H1 (cell line): ENCODE measurements around the gene VAV2. TPM values are rescaled to one million over a fixed set of nuclear protein-coding genes. Genes with fewer than 3 reads are reported as not detected.

Experiments
- CTCF ChIA-PET: fragments of 300-600 bp; sonication (Branson Sonifier 250); formaldehyde crosslinking; loops from one replicate; lab custom pipeline; 2021; ENCODE audit not compliant: partially characterized antibody; lab: Charles Lee
- POLR2A ChIA-PET: fragments of 300-600 bp; sonication (Branson Sonifier 250); formaldehyde crosslinking; loops from one replicate; lab custom pipeline; 2021; ENCODE audit warnings: inconsistent platforms; ENCODE audit not compliant: partially characterized antibody; lab: Charles Lee
- DNase-seq, 2 experiments: peaks; one replicate each; pipeline versions ENCODE4 v3.0.0 to v3.0.0-alpha.2; 2010 to 2022; ENCODE audit warnings: low spot score in 2 of 2, low read depth in 1 of 2, mixed read lengths in 1 of 2
- FAIRE-seq: peaks from 2 replicates; lab custom pipeline; 2011; peaks lifted over from hg19 to GRCh38; lab: Jason Lieb, UNC
- H2AFZ ChIP-seq: 2 replicates; pipeline ENCODE4 v1.8.1; 2012; ENCODE audit warnings: low read length, inconsistent platforms
- H2AK5ac ChIP-seq: 2 replicates; pipeline ENCODE4 v1.6.1; 2013; ENCODE audit warnings: low read depth, low read length
- H2BK120ac ChIP-seq: replicated peaks from 2 replicates; pipeline ENCODE3; 2013; ENCODE audit warnings: low read depth, low read length, inconsistent platforms
- H2BK12ac ChIP-seq: 2 replicates; pipeline ENCODE4 v1.6.1; 2013; ENCODE audit warnings: low read depth, low read length
- H2BK15ac ChIP-seq: 2 replicates; pipeline ENCODE4 v1.6.1; 2013; ENCODE audit warnings: low read length
- H2BK20ac ChIP-seq: 2 replicates; pipeline ENCODE4 v1.6.1; 2013; ENCODE audit warnings: low read length
- H2BK5ac ChIP-seq: 2 replicates; pipeline ENCODE4 v1.6.1; 2013; ENCODE audit warnings: low read depth, low read length
- H3K14ac ChIP-seq: 2 replicates; pipeline ENCODE4 v1.6.1; 2013; ENCODE audit warnings: inconsistent platforms; ENCODE audit not compliant: insufficient read length
- H3K18ac ChIP-seq: 2 replicates; pipeline ENCODE4 v1.6.1; 2013; ENCODE audit warnings: low read length; ENCODE audit errors: extremely low read depth
- H3K23ac ChIP-seq: 2 replicates; pipeline ENCODE4 v1.6.1; 2013; ENCODE audit warnings: inconsistent platforms; ENCODE audit not compliant: insufficient read length
- H3K23me2 ChIP-seq: 2 replicates; pipeline ENCODE4 v1.6.1; 2013; ENCODE audit warnings: low read depth, low read length
- H3K27ac ChIP-seq: 2 replicates; pipeline ENCODE4 v1.6.1; 2011; ENCODE audit warnings: low read depth, low read length, inconsistent platforms
- H3K27me3 ChIP-seq, 4 experiments: replicated peaks in 1 of 4; 1 replicate in 1 of 4; 2 replicates in 3 of 4; pipeline versions ENCODE4 v1.6.1 to v1.8.1; 2011 to 2013; ENCODE audit warnings: low read length in 3 of 4, mild to moderate bottlenecking in 3 of 4, inconsistent platforms in 2 of 4, mixed read lengths in 2 of 4, moderate library complexity in 1 of 4; ENCODE audit not compliant: control insufficient read depth in 3 of 4, insufficient read depth in 3 of 4; ENCODE audit errors: extremely low read depth in 1 of 4
- H3K36me3 ChIP-seq, 4 experiments: 2 replicates each; pipeline versions ENCODE4 v1.6.1 to v1.8.1; 2011 to 2013; ENCODE audit warnings: mild to moderate bottlenecking in 4 of 4, low read length in 3 of 4, moderate library complexity in 2 of 4, control low read depth in 1 of 4, inconsistent platforms in 1 of 4; ENCODE audit not compliant: insufficient read depth in 4 of 4, control insufficient read depth in 2 of 4
- H3K4ac ChIP-seq: replicated peaks from 2 replicates; pipeline ENCODE3; 2013; ENCODE audit warnings: low read length, low read depth, mixed read lengths, inconsistent platforms; ENCODE audit not compliant: insufficient read length
- H3K4me1 ChIP-seq, 4 experiments: replicated peaks in 1 of 4; 1 replicate in 1 of 4; 2 replicates in 3 of 4; pipeline versions ENCODE4 v1.6.1 to v1.8.1; 2011 to 2013; ENCODE audit warnings: low read length in 3 of 4, inconsistent platforms in 2 of 4, mixed read lengths in 1 of 4; ENCODE audit not compliant: insufficient read depth in 4 of 4, control insufficient read depth in 3 of 4
- H3K4me2 ChIP-seq, 2 experiments: 2 replicates each; pipeline versions ENCODE4 v1.6.1 to v1.8.1; 2011 to 2013; ENCODE audit warnings: low read depth in 2 of 2, low read length in 2 of 2, control low read depth in 1 of 2, inconsistent platforms in 1 of 2, mild to moderate bottlenecking in 1 of 2; ENCODE audit not compliant: insufficient read depth in 1 of 2
- H3K4me3 ChIP-seq, 4 experiments: fragments of 200-600, 300-600 bp in 1 of 4; sonication (generic), shearing (Covaris generic), sonication (Bioruptor Twin) in 1 of 4; 2 replicates each; pipeline versions ENCODE4 v1.5.1 to v1.8.1; 2011 to 2016; ENCODE audit warnings: low read length in 4 of 4, low read depth in 3 of 4, control low read depth in 2 of 4, inconsistent platforms in 2 of 4, mild to moderate bottlenecking in 2 of 4, mixed read lengths in 1 of 4, moderate library complexity in 1 of 4; ENCODE audit not compliant: insufficient read depth in 2 of 4; ENCODE audit errors: extremely low read depth in 1 of 4
- H3K56ac ChIP-seq: replicated peaks from 2 replicates; pipeline ENCODE3; 2013; ENCODE audit warnings: low read depth, mild to moderate bottlenecking, mixed read lengths, low read length, inconsistent platforms; ENCODE audit not compliant: insufficient read length
- H3K79me1 ChIP-seq: 2 replicates; pipeline ENCODE4 v1.6.1; 2013; ENCODE audit warnings: low read depth, low read length, control low read depth
- H3K79me2 ChIP-seq, 2 experiments: 2 replicates each; pipeline versions ENCODE4 v1.6.1 to v1.8.1; 2012 to 2013; ENCODE audit warnings: low read length in 2 of 2, mild to moderate bottlenecking in 2 of 2, inconsistent platforms in 1 of 2; ENCODE audit not compliant: insufficient read depth in 2 of 2, control insufficient read depth in 1 of 2
- H3K9ac ChIP-seq, 4 experiments: replicated peaks in 1 of 4; 1 replicate in 1 of 4; 2 replicates in 3 of 4; pipeline versions ENCODE4 v1.6.1 to v1.8.1; 2011 to 2013; ENCODE audit warnings: low read depth in 3 of 4, low read length in 3 of 4, control low read depth in 2 of 4, mild to moderate bottlenecking in 2 of 4, moderate library complexity in 2 of 4, inconsistent platforms in 1 of 4; ENCODE audit errors: extremely low read depth in 1 of 4
- H3K9me3 ChIP-seq, 2 experiments: 2 replicates each; pipeline versions ENCODE4 v1.6.1 to v1.8.1; 2012 to 2013; ENCODE audit warnings: mild to moderate bottlenecking in 2 of 2, moderate library complexity in 2 of 2, control low read depth in 1 of 2, inconsistent platforms in 1 of 2, low read depth in 1 of 2, low read length in 1 of 2, mixed read lengths in 1 of 2; ENCODE audit not compliant: insufficient read depth in 2 of 2
- H4K20me1 ChIP-seq, 2 experiments: replicated peaks in 1 of 2; 2 replicates each; pipeline versions ENCODE3 to v1.8.1; 2011 to 2013; ENCODE audit warnings: inconsistent platforms in 2 of 2, low read length in 2 of 2, mild to moderate bottlenecking in 1 of 2; ENCODE audit not compliant: insufficient read depth in 2 of 2, control insufficient read depth in 1 of 2
- H4K5ac ChIP-seq: 2 replicates; pipeline ENCODE4 v1.6.1; 2013; ENCODE audit warnings: low read length, low read depth, mixed read lengths, inconsistent platforms; ENCODE audit not compliant: insufficient read length
- H4K8ac ChIP-seq: 2 replicates; pipeline ENCODE4 v1.8.0; 2013; ENCODE audit warnings: mild to moderate bottlenecking, moderate library complexity, low read length, inconsistent platforms; ENCODE audit not compliant: insufficient read depth; ENCODE audit errors: extremely low read depth
- H4K91ac ChIP-seq: replicated peaks from 2 replicates; pipeline ENCODE3; 2013; ENCODE audit warnings: low read length, mixed read lengths, inconsistent platforms; ENCODE audit not compliant: insufficient read length
- BACH1 ChIP-seq: IDR thresholded peaks from 2 replicates; pipeline ENCODE4 v1.6.1; 2012; ENCODE audit warnings: low read length, improper control_type of control experiment
- CBX5 ChIP-seq: fragments of 300-800, 300-1000 bp; sonication (generic); IDR thresholded peaks from 2 replicates; pipeline ENCODE4 v1.7.1; 2016; ENCODE audit warnings: antibody characterized with exemption, low read length, low read depth
- CREB1 ChIP-seq: IDR thresholded peaks from 2 replicates; pipeline ENCODE4 v1.6.1; 2012; ENCODE audit warnings: inconsistent platforms
- CTBP2 ChIP-seq: IDR thresholded peaks from 2 replicates; pipeline ENCODE4 v1.7.0; 2011; ENCODE audit warnings: borderline replicate concordance, mild to moderate bottlenecking, moderate library complexity, mixed read lengths, low read length; ENCODE audit not compliant: insufficient read depth, insufficient read length
- E2F6 ChIP-seq: IDR thresholded peaks from 2 replicates; pipeline ENCODE4 v1.6.1; 2012; ENCODE audit warnings: inconsistent platforms
- EGR1 ChIP-seq: IDR thresholded peaks from 2 replicates; pipeline ENCODE4 v1.6.1; 2011; ENCODE audit warnings: low read depth, low read length, borderline replicate concordance
- EP300 ChIP-seq, 2 experiments: IDR thresholded peaks; 1 replicate in 1 of 2; 2 replicates in 1 of 2; pipeline ENCODE4 v1.6.1; 2011 to 2012; ENCODE audit warnings: low read depth in 2 of 2, low read length in 2 of 2, mild to moderate bottlenecking in 2 of 2, borderline replicate concordance in 1 of 2, inconsistent platforms in 1 of 2, moderate library complexity in 1 of 2
- KDM4A ChIP-seq: IDR thresholded peaks from one replicate; pipeline ENCODE4 v1.7.1; 2012; ENCODE audit warnings: low read depth, mild to moderate bottlenecking, moderate library complexity, low read length, inconsistent platforms; ENCODE audit not compliant: severe bottlenecking
- SP4 ChIP-seq: IDR thresholded peaks from 2 replicates; pipeline ENCODE4 v1.6.1; 2012; ENCODE audit warnings: low read length, inconsistent platforms
- TAF1 ChIP-seq: IDR thresholded peaks from 2 replicates; pipeline ENCODE4 v1.6.1; 2011; ENCODE audit warnings: mild to moderate bottlenecking, low read depth, low read length
- TCF12 ChIP-seq: IDR thresholded peaks from 2 replicates; pipeline ENCODE4 v1.6.1; 2011; ENCODE audit warnings: low read depth, mild to moderate bottlenecking, low read length
- WGBS, 2 experiments: shearing (Covaris generic) in 1 of 2; methylation state at CpG; one replicate each; pipeline versions ENCODE4 v1.1.6 to v1.1.7; 2013 to 2015; ENCODE audit warnings: low lambda C conversion rate in 2 of 2, mixed read lengths in 2 of 2, inconsistent platforms in 1 of 2, low coverage in 1 of 2, missing lambda C conversion rate in 1 of 2; ENCODE audit not compliant: insufficient replicate concordance in 2 of 2, insufficient coverage in 1 of 2, insufficient read length in 1 of 2; ENCODE audit errors: extremely low coverage in 1 of 2, missing lambda C conversion rate in 1 of 2; 5-methylcytosine and 5-hydroxymethylcytosine counted together
- polyA plus RNA-seq, 7 experiments: library from polyadenylated mRNA; depleted of rRNA in 3 of 7; stranded (reverse) in 5 of 7; unstranded in 2 of 7; fragments of >200 nt in 5 of 7; fragments of 200-250 nt in 2 of 7; gene quantifications; 1 replicate in 5 of 7; 2 replicates in 1 of 7; 4 replicates in 1 of 7; pipeline versions ENCODE4 v1.2.1 to v1.2.3, GENCODE V29; 2011 to 2013; ENCODE audit warnings: missing spikeins in 2 of 7, mixed read lengths in 2 of 7
- total RNA-seq: library from RNA; stranded (reverse); fragmentation: NEBNext Ultra II Directional; extraction: Animal tissue kit (Norgen Biotek cat#: 25700); gene quantifications from 2 replicates; pipeline ENCODE4 v1.2.1, GENCODE V29; 2021
- TF ChIP-seq, protein P1 (sequence below): IDR thresholded peaks from 2 replicates; pipeline ENCODE4 v1.6.1; 2011; ENCODE audit warnings: low read depth, mild to moderate bottlenecking, low read length; ENCODE audit not compliant: insufficient read depth
- TF ChIP-seq, protein P2 (sequence below): IDR thresholded peaks from 2 replicates; pipeline ENCODE4 v1.6.1; 2012; ENCODE audit warnings: inconsistent platforms

VAV2 gene
- total and polyA plus RNA-seq, 2 of the 8 experiments (the other 6 are each of a cell fraction or from before 2014, with no cell fraction given): 13.6 to 37.6 TPM

- H2BK120ac ChIP-seq: no peak overlapping the region
- ChIA-PET POLR2A (no interaction called here), CTCF (interaction anchor here (1.1 to 1.3 kb wide), 2 partner anchors 90 to 137 kb away, joined by 3 read pairs; no protein-coding TSS in a partner anchor)
- peaks cover 15% of the 10 kb centered on the region for H3K79me1 ChIP-seq
- H2AFZ ChIP-seq: no peak overlapping the region
- H3K56ac ChIP-seq: no peak overlapping the region
- no peaks in the 10 kb centered on the region; a peak in 1 of 4 replicates for H3K9me3 ChIP-seq
- no peak overlapping the region for H3K4ac ChIP-seq
- H3K4me3 ChIP-seq: no peak overlapping the region
- H2BK12ac ChIP-seq: peak overlapping the region; percentile 50; the same call in 1 of the 2 replicates
- 0 out of 2 replicates have a peak overlapping the region, but pooled peaks have one; percentile 35 for H2BK5ac ChIP-seq
- H3K27ac ChIP-seq: no peak overlapping the region
- peaks cover 0 to 12% (median 3%) of the 10 kb centered on the region in 4 experiments; a peak in 3 of 7 replicates for H3K4me1 ChIP-seq
- H3K36me3 ChIP-seq: peaks cover 0 to 2% (median 0%) of the 10 kb centered on the region in 4 experiments; a peak in 1 of 8 replicates
- no peak overlapping the region for H2AK5ac ChIP-seq
- peaks cover 4 to 12% of the 10 kb centered on the region in 2 experiments for H4K20me1 ChIP-seq
- peaks cover 6% of the 10 kb centered on the region; the same call in 1 of the 2 replicates for H3K23me2 ChIP-seq
- H3K14ac ChIP-seq: no peak overlapping the region
- H3K79me2 ChIP-seq: no peaks in the 10 kb centered on the region; a peak in 1 of 4 replicates
- H2BK20ac ChIP-seq: no peak overlapping the region
- H3K23ac ChIP-seq: no peak overlapping the region
- no peak for DNase-seq
- no peak overlapping the region for H4K8ac ChIP-seq
- H3K9ac ChIP-seq: no peak overlapping the region
- H3K18ac ChIP-seq: no peak overlapping the region
- H4K5ac ChIP-seq: no peak overlapping the region
- no peak overlapping the region for H3K4me2 ChIP-seq
- no peak for FAIRE-seq
- H2BK15ac ChIP-seq: no peak overlapping the region
- H4K91ac ChIP-seq: no peak overlapping the region
- H3K27me3 ChIP-seq: no peaks in the 10 kb centered on the region
- 99% methylated on average over 12 of the region's 12 CpGs; no CpG with 5 or more reads in 1 of the 2 experiments for WGBS, 2 experiments
- TF ChIP-seq CBX5 (no peak), EP300 (IDR thresholded peaks at IDR 0.05; ENCODE audit: borderline replicate concordance in 1 of 2, low read depth in 2 of 2, low read length in 2 of 2) (no peak), BACH1 (no peak), KDM4A (no peak), E2F6 (no peak), CTBP2 (no peak), TCF12 (no peak), TAF1 (no peak), CREB1 (no peak), SP4 (no peak), EGR1 (no peak)
- TF ChIP-seq, protein P1, sequence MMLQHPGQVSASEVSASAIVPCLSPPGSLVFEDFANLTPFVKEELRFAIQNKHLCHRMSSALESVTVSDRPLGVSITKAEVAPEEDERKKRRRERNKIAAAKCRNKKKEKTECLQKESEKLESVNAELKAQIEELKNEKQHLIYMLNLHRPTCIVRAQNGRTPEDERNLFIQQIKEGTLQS: no peak
- TF ChIP-seq, protein P2, sequence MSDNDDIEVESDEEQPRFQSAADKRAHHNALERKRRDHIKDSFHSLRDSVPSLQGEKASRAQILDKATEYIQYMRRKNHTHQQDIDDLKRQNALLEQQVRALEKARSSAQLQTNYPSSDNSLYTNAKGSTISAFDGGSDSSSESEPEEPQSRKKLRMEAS: no peak
These were observed 135.3 kb downstream of the VAV2 start for GRCh38 chr9:133856798-133857197.
